ENCODE measurements around the gene ZNF473. TPM values are rescaled to one million over a fixed set of nuclear protein-coding genes. Genes with fewer than 3 reads are reported as not detected.
A peak's percentile ranks its signal among the peaks of the same experiment; 100 is the strongest.
"Not testable (repeated sequence)": the region's sequence is repeated elsewhere in the genome, so short reads cannot be mapped to it uniquely, and the experiment has no call there.

Gene ZNF473
- total RNA-seq, 4 donors from 2014 or later = 6.7 to 16.7 (median 10.5) TPM

DNA sequence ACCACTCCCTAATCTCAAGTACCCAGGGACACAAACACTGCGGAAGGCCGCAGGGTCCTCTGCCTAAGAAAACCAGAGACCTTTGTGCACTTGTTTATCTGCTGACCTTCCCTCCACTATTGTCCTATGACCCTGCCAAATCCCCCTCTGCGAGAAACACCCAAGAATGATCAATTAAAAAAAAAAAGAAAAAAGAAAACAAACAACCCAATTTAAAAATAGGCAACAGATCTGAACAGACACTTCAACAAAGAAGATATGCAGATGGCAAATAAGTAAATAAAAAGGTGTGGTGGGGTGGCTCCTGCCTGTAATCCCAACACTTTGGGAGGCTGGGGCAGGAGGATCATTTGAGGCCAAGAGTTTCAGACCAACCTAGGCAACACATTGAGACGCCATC, 61.3 kb downstream of the ZNF473 start:
- intact Hi-C loops (cut with DNase I; ENCODE audit: low total_unique reads) = not testable (repeated sequence)
- 91 to 93% methylated on average over 4 of the region's 4 CpGs for WGBS, 2 donors

DNA sequence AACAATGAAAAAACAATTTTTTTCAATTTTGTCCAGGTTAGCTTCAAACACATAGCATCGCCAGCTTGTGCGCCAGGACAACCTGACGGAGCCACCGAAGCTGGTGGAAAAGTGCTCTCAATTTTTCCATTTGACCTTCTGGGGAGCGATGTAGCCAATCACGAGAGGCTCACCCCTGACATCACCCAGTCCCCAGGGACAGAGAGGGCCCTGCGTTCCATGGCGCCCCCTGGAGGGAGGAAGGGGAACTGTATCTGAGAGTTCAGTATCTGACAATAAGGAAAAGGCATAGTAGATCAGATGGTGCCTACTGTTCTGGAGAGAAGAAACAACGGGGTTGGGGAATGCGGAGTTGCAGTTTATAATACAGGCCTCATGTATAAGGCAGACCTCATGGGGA, 64.9 kb downstream of the ZNF473 start:
- 40 to 52% methylated on average over 10 of the region's 10 CpGs for WGBS, 2 donors
- DNase-seq (ENCODE audit: low spot score in 2 of 2); H3K4me3 ChIP-seq (ENCODE audit: low read depth, poor library complexity, severe bottlenecking); intact Hi-C loops (cut with DNase I; ENCODE audit: low total_unique reads): not testable (repeated sequence)

More for the DNA sequence above, 61.3 kb downstream of the ZNF473 start:
- not testable (repeated sequence) for DNase-seq (ENCODE audit: low spot score in 2 of 2); H3K4me3 ChIP-seq (ENCODE audit: low read depth, poor library complexity, severe bottlenecking)

DNA sequence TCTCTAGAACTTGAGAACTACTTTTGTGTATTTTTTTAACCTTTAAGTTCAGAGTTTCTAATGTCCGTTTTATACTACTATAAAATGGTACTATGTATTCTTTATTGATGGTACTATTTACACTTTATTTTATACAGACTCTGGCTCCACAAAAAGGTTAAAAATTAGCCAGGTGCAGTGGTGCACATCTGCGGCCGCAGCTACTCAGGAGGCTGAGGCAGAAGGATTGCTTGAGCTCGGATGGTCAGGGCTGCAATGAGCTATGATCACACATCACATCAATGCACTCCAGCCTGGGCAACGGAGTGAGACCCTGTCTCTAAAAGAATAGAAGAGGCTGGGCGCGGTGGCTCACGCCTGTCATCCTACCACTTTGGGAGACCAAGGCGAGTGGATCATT, 66.0 kb downstream of the ZNF473 start:
- WGBS, 2 donors = 74 to 86% methylated on average over 5 of the region's 9 CpGs
- DNase-seq (ENCODE audit: low spot score in 2 of 2); intact Hi-C loops (cut with DNase I; ENCODE audit: low total_unique reads); H3K4me3 ChIP-seq (ENCODE audit: low read depth, poor library complexity, severe bottlenecking): not testable (repeated sequence)

- WGBS, 2 donors = no CpG with 5 or more reads among the region's 10 CpGs
- H3K4me3 ChIP-seq (ENCODE audit: low read depth, poor library complexity, severe bottlenecking); DNase-seq (ENCODE audit: low spot score in 2 of 2); intact Hi-C loops (cut with DNase I; ENCODE audit: low total_unique reads): not testable (repeated sequence)
Observed at GRCh38 chr19:50092597-50092996, 66.8 kb downstream of the ZNF473 start.

GRCh38 chr19:50097884-50098283, 72.1 kb downstream of the ZNF473 start:
- intact Hi-C loops (cut with DNase I; ENCODE audit: low total_unique reads); DNase-seq (ENCODE audit: low spot score in 2 of 2); H3K4me3 ChIP-seq (ENCODE audit: low read depth, poor library complexity, severe bottlenecking): not testable (repeated sequence)
- WGBS, 2 donors = no CpG with 5 or more reads among the region's 13 CpGs

DNA sequence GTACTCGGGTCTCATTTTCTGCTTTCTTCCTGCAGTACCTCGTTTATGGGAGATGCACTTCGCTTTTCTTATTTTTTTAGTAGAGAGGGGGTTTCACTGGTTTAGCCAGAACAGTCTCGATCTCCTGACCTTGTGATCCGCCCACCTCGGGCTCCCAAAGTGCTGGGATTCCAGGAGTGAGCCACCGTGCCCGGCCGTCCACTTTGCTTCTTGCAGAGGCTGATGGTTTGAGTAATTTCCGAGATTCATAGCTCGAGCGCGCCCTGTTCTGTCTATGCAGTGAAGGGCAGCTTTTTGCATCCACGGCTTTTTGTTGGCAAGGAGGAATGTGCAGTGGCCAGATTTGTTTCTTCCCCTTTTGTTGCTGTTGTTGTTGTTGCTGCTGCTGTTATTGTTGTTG, 73.1 kb downstream of the ZNF473 start:
- DNase-seq (ENCODE audit: low spot score in 2 of 2) = peak; percentile 27 to 90
- intact Hi-C loops (cut with DNase I; ENCODE audit: low total_unique reads); H3K4me3 ChIP-seq (ENCODE audit: low read depth, poor library complexity, severe bottlenecking): not testable (repeated sequence)
- 73 to 81% methylated on average over 14 of the region's 14 CpGs for WGBS, 2 donors

- 88 to 90% methylated on average over 9 of the region's 14 CpGs for WGBS, 2 donors
- intact Hi-C loops (cut with DNase I; ENCODE audit: low total_unique reads); H3K4me3 ChIP-seq (ENCODE audit: low read depth, poor library complexity, severe bottlenecking): not testable (repeated sequence)
- DNase-seq (ENCODE audit: low spot score in 2 of 2) = peak in 1 of 2 donors; percentile 87
Observed at GRCh38 chr19:50099696-50100095, 73.9 kb downstream of the ZNF473 start.

DNA sequence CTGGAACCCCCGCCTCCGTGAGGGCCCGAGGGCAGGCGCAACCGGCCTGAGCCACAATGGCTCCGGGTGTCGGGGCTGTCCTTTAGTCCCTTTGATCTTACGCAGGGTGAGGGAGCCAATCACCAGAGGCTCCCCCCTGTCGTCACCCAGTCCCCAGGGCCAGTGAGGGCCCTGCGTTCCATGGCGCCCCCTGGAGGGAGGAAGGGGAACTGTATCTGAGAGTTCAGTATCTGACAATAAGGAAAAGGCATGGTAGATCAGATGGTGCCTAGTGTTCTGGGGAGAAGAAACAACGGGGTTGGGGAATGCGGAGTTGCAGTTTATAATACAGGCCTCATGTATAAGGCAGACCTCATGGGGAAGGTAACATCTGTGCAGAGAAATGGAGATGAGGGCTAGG, 75.1 kb downstream of the ZNF473 start:
- H3K4me3 ChIP-seq (ENCODE audit: low read depth, poor library complexity, severe bottlenecking); intact Hi-C loops (cut with DNase I; ENCODE audit: low total_unique reads); DNase-seq (ENCODE audit: low spot score in 2 of 2): not testable (repeated sequence)
- WGBS, 2 donors = no CpG with 5 or more reads among the region's 13 CpGs

Other genes starting within 250 kb of the ZNF473 start
- gene FUZ, start 212.7 kb upstream of the ZNF473 start, total RNA-seq = 10 to 100 TPM in 3 of 4 donors, 1 to 10 TPM in 1; 9.1 to 21.5 (median 15.6) TPM
- 10 to 100 TPM; 28.9 to 43.7 (median 30.8) TPM for gene MED25, start 207.7 kb upstream of the ZNF473 start, total RNA-seq
- 100 to 1,000 TPM in 2 of 4 donors, 10 to 100 TPM in 2; 62.4 to 122 (median 92.5) TPM for gene PTOV1, start 174.8 kb upstream of the ZNF473 start, total RNA-seq
- 10 to 100 TPM; 29.3 to 49.7 (median 35.1) TPM for gene PNKP, start 158.4 kb upstream of the ZNF473 start, total RNA-seq
- 10 to 100 TPM; 15.3 to 28.9 (median 23.8) TPM for gene AKT1S1, start 148.7 kb upstream of the ZNF473 start, total RNA-seq
- gene TBC1D17, start 148.3 kb upstream of the ZNF473 start, total RNA-seq = 10 to 100 TPM; 56.4 to 93.4 (median 59.8) TPM
- gene IL4I1, start 129.1 kb upstream of the ZNF473 start, total RNA-seq = under 1 TPM in 1 of 4 donors, not detected in 3; 0.42 TPM
- 1 to 10 TPM; 5.0 to 10.0 (median 6.8) TPM for gene ATF5, start 96.8 kb upstream of the ZNF473 start, total RNA-seq
- gene NUP62, start 96.5 kb upstream of the ZNF473 start, total RNA-seq = 10 to 100 TPM; 36.4 to 45.5 (median 41.1) TPM
- gene SIGLEC11, start 64.8 kb upstream of the ZNF473 start, total RNA-seq = under 1 TPM in 2 of 4 donors, not detected in 2; 0.13 to 0.63 TPM
- gene VRK3, start 633 bp upstream of the ZNF473 start, total RNA-seq = 10 to 100 TPM; 16.6 to 56.4 (median 29.7) TPM
- gene IZUMO2, start 137.3 kb downstream of the ZNF473 start, total RNA-seq = not detected
- gene MYH14, start 177.6 kb downstream of the ZNF473 start, total RNA-seq = 100 to 1,000 TPM; 110 to 329 (median 202) TPM

Measured in lower leg skin (tissue), 4 donors.